ENCODE results near the gene PLOD2.
A peak's percentile ranks its signal among the peaks of the same experiment; 100 is the strongest.
"Not testable (repeated sequence)": the region's sequence is repeated elsewhere in the genome, so short reads cannot be mapped to it uniquely, and the experiment has no call there.

PLOD2 gene

DNA sequence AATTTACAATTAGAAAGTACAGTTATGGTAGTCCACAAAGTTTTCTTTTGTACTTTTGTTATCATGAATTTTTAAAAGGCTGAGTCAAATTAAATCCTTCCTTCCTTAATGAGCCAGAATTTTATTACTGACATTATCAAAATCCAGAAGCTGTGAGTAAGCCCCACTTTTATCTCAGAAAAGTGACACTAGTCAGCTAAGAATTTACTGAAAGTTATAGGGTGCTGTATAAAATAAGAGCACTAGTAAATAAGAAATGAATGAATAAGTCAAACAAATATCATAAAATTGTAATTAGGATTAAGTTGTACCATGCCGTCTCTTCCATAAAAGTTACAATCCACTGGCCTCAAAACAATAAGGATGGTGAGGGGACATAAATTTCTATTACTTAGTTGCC is 15.3 kb downstream of the PLOD2 start:
- FAIRE-seq (no peak), DNase-seq (ENCODE audit: insufficient read length, low spot score) (no peak)

DNA sequence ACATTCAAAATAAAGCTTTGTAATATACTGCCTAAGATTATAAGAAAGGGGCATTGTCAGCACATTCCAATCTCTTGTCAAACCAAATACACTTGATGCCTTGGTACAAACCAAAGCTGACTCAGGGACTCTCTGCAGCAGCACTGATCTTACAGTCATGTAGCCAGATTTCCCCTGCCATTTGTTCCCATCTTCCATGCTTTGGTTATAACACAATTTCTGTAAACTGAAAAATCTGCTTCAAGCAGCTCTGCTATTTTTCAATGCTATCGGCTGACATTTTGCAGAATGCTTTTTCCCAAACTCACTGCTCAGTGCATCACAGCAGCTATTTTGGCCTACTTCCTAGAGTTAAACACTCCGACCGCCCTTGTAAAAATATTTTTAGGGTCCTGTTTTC is 18.2 kb downstream of the PLOD2 start:
- FAIRE-seq = no peak
- DNase-seq (ENCODE audit: insufficient read length, low spot score) = no peak

DNA sequence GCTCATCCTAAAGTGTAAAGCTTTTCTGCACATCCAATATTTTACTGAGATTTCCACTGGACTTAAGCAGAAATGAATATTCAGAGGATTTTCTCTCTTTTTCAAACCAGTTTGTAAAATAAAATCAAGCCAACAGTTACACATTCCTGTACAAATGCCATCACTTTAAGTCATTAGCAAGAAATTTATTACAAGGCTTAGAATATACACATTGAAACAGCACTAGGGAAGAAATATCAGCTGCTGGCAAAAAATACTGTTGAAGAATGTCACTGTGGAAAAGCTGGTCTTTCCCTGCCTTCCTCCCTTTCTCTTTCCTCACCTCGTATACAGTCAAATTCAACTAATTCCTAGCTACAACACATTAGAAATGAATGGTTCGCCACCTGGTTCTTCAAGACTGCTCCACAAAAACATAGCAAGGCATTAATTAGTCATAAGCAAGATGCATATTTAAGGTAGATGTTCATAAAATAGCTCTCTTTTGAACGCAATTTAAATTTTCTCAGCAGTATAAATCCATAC is 21.3 kb downstream of the PLOD2 start:
- DNase-seq (ENCODE audit: insufficient read length, low spot score) = no peak
- no peak for FAIRE-seq

DNA sequence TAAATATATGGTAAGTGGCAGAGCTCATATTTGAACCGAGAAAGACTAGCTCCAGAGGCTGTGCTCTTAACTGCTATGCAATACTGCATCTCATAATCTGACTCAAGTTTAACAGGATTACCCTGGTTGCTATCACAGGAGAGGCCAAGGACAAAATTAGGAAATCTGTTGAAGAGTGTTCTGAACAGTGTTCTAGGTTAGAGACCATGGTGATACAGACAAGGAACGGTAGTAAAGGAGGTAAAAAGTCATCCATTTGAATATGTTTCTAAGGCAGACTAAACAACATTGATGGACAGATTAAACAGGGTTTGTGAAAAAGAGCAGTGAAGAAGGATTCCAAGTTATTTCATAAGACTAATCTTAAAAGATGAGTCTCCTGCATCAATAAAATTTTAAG is 22.1 kb downstream of the PLOD2 start:
- FAIRE-seq = no peak
- no peak for DNase-seq (ENCODE audit: insufficient read length, low spot score)

DNA sequence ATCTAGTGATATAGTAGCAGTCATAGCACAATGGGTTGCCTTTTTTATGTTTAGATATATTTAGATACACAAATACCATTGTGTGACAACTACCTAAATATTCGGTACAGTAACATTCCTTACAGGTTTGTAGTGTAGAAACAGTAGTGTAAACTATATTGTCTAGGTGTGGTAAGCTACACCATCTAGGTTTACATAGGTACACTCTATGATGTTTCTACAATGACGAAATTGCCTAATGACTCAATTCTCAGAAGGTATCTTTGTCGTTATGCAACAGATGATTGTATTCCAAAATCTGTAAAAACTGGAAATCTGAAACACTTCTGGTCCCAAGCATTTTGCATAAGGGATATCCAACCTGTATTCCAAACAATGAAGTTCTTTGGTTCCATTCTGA is 24.3 kb downstream of the PLOD2 start:
- DNase-seq (ENCODE audit: insufficient read length, low spot score) = no peak
- no peak for FAIRE-seq

DNA sequence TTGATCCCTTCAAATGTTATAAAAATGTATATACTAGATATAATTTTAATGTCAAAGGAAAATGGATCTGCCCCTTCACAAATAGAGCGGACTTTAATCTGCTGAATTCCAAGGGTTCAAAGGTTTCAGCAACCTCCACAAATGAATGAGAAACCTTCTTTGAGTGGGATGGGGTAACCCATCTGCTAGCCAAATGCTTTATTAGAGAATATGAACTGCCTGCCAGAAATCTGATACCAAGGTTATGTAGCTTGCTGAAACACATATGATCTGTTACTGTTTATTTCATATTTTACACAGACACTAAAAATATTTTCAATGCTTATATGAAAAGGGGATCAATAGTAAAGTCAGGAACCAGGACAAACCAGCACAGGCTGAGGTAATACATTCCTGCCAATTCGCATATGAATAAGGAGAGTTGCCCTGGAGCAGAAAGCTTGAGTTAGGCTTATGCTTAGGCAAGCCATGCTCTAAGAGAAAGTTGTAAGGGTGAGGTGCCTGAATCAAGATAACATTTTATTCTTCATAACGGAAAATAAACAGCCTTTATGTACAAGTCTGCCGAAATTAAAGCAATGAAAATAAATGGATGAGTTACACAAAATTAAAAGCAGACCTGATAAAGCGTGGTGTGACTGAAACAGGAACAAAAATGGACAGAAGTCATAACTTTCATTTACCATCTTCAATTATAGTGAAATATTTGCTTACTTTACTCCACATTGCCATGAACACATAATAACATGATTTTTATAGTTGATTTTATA is 26.5 kb downstream of the PLOD2 start:
- FAIRE-seq = peak; percentile 40
- DNase-seq (ENCODE audit: insufficient read length, low spot score) = no peak

DNA sequence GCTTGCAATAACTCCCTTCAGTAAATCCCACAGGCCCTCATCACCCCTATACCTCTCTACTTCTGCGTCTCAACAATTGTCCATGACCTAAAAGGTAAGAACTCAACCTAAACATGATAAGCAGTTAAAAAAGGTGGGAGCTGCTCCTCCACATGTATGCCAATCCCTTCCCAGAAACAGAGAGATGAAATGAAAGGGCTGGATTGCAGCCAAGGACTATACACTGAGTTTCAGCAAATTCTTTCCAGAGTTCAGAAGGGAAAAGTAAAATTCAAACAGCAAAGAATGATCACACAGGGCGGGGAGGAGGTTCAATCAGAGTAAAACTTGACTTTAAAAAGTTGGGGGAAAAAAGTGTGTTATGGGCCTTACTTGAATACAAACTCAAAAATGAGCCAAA is 27.5 kb downstream of the PLOD2 start:
- FAIRE-seq = no peak
- no peak for DNase-seq (ENCODE audit: insufficient read length, low spot score)

DNA sequence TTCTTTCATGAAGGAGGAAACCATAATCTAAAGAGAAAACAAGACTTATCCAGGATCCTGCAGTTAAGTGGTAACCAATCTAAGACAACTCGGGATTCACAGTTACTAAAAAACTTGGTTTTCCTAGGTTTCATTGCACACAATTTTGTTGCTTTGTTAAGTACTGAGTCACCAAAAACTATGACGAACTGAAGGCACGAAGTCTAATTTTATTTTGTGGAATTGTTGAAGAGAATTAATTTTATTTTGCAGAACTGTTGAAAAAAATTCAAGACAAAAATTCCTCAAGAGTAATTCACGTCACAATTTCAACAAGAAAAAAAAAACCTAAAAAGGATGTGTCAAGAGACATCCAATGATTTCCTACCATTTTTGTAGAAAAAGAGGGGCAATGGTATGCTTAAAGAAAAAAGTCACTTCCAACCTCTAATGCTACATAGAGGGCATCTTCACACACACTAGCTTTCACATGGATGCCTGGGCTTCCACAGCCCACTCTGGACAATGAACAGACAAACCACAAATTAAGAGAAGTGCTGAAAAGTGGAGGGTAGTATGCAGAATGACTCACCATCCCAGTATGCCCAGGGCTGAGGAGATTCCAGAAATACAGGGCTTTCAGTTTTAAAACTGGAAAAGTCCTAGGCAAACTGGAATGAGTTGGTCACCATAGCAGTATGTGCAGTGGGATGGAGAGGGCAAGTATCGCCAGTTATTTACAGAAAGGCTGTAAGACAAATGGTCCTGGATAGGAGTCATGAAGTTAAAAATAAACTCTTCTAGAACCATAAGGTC is 29.2 kb downstream of the PLOD2 start:
- peak; percentile 16 for FAIRE-seq
- DNase-seq (ENCODE audit: insufficient read length, low spot score) = peak; percentile 28

DNA sequence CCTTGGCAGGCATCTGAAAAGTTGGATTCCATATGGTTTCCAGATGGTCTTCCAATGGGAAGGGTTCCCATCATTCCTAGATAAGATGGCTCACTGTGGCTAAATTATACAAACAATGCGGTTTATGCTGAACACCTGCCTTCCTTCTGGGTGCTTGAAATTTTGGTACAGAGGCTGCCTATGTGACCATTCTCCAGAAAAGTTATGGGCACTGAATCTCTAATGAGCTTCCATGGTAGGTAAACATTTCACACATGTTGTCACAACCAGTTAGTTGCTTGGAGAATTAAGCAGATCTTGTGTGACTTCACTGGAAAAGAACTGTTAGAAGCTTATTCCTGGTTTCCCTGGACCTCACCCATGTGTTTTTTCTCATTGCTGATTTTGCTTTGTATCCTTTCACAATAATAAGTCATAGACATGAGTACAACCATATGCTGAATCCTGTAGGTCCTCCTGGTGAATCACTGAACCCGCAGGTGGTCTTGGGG is 30.1 kb downstream of the PLOD2 start:
- FAIRE-seq (peak; percentile 9), DNase-seq (ENCODE audit: insufficient read length, low spot score) (no peak)

DNA sequence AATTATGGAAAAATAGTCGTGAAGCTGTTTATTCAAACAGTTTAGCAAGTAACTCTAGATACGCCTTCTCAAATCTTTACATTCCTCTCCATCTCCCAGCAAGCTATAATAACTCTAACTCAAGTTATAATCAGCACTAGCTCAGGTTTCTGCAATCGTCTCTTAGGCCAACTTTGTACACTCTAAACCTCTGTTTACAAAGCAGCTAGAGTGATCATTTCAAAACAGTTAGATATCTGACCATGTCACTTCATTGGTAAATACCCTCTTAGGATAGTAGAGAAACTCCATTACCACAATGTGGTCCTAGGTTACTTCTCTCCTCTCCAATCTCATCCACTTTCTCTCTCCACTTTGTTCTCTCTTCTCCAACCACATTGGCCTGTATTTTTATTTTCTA is 31.2 kb downstream of the PLOD2 start:
- no peak for DNase-seq (ENCODE audit: insufficient read length, low spot score)
- FAIRE-seq = no peak

DNA sequence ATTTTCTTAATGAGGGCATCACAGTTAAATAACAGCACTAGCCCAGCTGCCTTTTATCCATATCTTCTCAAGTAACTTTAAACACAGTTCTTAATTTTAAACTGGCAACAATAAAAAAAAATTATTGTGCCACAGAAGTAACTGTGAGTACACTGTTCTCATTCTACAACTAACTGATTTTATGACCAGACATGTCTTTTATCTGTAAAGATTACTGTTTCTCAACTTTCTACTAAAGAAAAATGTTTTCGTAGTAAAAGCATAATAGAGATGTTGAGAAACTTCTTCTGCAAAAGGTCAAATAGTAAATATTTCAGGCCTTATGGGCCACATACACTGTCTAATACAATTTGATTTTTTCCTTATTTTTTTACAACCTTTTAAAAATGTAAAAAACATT is 32.0 kb downstream of the PLOD2 start:
- no peak for FAIRE-seq
- DNase-seq (ENCODE audit: insufficient read length, low spot score) = no peak

DNA sequence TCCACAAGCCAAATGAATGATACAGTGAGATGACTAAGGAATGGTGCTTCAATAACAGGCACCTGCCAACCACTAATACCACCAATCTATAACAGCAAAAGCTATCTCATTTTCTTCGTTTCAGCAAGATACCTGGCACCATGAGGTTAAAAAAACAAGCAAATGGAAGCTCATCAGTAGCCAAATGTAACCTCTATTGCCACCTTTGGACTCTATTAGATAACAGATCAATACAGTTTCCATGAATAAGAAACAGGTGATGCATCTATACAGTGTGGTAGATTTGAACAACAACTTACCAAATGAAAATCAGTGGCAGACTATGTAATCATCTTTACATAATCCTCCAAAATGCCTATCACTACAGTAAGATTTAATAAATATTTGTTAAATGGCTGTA is 32.8 kb downstream of the PLOD2 start:
- no peak for FAIRE-seq
- no peak for DNase-seq (ENCODE audit: insufficient read length, low spot score)

DNA sequence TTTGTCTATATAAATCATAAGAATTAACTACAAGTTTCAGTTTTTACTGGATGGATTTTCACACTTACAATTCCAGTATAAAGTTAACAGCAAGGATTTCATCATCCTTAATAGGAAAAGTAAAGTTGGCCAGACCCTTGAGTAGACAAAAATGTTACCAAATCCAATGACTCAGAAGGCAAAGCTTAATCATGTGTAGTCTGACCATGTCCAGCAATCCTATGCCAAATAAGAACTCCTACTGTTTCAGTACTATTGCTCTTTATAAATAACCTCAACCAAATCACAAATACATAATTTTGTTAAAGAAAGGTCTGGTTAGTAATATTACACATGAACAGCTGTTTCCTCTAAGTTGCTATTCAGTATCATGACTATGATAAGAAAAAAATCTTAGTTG is 35.0 kb downstream of the PLOD2 start:
- peak; percentile 54 for DNase-seq (ENCODE audit: insufficient read length, low spot score)
- FAIRE-seq = no peak

DNA sequence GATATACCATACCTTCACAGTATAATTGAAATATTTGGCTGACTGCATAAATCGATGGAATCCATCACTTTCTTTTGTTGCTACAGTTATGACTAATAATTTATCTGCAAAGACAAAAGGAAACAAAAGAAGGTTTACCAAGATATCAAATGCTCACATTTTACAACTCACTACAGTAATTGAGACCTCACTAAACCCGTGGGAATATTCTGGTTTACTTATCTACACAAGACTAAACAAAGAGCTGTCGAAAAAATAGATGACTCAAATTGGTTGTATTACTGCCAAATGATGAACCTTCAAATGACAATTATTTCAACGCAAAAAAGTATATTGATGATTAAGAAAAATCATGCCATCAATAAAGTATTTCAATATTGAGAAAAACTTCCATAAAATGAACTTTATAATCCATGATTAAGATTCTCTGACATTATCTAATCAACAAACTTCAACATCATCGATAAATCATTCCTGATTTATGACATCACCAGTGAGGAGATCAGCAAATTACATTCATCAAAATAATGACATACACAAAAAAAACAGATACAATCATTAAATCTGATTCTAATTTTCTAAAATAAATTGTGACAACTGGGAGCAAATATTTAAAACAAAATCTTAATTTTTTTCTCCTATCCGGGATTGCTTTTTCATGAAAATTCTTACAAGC is 36.7 kb downstream of the PLOD2 start:
- no peak for FAIRE-seq
- no peak for DNase-seq (ENCODE audit: insufficient read length, low spot score)

DNA sequence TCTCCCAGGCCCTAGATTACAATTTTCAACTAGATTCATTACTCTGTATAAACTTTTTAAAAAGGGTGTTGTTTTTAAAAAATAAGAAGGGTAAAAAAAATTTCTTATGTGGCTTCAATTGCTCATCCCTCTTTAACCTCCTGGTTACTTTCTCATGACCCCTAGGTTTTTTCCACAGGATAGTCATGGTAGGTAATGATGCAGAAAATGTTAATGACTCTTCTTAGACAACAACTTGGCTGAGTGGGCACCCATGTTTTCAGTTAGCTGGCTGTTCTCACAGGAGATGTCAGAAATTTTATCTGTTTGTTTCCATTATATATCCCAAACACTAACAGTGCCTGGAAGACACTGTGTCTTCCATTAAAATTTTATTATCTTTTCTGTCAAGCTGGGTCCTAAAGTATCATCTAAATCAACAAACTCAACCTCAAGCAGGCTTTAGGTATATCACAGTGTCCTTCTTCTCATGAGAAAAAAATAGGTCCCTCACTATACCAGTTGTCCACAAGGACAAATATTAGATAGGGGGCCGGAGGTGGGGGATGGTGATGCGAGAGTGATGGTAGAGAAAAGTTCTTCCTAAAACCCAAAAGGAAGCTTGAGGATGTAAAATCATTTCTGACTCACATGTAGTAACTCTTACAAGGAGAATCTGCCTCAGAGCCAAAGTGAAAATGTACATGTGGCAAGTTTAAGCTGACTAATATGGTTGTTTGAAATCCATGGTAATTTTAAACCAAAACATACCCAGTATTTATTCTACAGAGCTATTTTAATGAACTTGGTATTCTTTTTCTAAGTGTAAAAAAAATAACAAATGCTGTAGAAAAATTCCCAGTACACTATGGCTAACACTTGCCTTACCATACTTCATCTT is 43.3 kb downstream of the PLOD2 start:
- DNase-seq (ENCODE audit: insufficient read length, low spot score) = no peak
- FAIRE-seq = no peak

DNA sequence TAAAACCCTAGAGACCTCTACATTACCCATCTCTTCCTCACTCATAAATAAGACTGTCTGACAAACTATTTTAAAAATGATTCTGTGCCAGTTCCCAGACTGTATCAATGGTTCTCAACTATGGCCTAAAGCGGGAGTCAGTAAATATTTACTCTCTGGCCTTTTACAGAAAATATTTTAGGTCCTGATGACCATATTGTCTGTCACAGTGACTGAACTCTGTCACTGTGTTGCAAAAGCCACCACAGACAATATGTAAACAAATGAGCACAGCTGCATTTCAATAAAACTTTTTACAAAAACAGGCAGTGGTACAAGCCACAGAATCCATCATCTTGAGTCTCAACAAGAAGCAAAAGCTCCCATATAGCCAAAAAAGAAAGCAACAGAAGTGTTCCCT is 45.4 kb downstream of the PLOD2 start:
- DNase-seq (ENCODE audit: insufficient read length, low spot score) = no peak
- no peak for FAIRE-seq

DNA sequence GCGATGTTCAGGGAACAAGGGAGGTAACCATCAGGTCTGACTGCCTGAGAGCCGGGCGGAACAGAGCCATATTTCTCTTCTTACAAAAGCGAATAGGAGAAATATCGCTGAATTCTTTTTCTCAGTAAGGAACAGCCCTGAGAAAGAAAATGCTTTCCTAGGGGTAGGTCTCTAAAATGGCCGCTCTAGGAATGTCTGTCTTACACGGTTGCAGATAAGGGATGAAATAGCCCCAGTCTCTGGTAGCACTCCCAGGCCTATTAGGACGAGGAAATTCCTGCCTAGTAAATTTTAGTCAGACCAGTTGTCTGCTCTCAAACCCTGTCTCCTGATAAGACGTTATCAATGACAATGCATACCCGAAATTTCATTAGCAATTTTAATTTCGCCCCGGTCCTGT is 47.2 kb downstream of the PLOD2 start:
- not testable (repeated sequence) for DNase-seq (ENCODE audit: insufficient read length, low spot score); FAIRE-seq

DNA sequence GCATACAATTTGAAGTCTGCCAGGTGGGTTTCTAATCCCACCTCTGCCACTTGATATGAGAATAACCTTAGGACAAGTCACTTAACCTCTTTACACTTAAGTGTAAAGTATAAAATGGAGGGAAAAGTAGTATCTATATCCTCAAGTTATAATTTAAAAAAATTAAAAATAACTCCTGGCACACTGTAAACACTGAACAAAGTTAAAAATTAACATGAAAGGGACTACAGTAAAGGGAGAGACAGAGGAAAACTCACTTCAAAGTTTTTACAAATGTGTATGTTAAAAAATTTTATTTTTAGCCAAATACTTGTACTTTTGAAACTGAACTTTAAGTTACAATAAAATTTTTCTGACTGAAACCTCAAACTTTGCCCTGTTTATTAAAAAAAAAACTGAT is 49.6 kb downstream of the PLOD2 start:
- FAIRE-seq (no peak), DNase-seq (ENCODE audit: insufficient read length, low spot score) (no peak)

DNA sequence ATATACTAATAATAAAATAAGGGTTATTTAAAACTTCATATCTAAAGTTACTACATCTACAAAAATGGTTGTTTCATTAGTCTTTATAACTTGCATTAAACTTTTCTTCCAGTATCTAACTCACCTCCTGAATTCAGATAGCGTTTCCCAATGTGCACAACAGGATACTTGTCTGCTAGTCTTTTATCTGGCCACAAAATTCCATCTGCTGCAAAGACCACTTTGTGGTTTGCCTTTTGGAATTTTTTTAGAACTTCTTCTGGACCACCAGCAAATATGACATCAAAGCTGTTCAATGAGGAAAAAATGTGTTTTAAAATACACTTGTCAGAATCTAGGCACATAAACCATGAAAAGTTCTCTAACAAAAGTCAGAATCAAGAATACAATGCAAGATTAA is 50.8 kb downstream of the PLOD2 start:
- DNase-seq (ENCODE audit: insufficient read length, low spot score) (no peak), FAIRE-seq (no peak)

DNA sequence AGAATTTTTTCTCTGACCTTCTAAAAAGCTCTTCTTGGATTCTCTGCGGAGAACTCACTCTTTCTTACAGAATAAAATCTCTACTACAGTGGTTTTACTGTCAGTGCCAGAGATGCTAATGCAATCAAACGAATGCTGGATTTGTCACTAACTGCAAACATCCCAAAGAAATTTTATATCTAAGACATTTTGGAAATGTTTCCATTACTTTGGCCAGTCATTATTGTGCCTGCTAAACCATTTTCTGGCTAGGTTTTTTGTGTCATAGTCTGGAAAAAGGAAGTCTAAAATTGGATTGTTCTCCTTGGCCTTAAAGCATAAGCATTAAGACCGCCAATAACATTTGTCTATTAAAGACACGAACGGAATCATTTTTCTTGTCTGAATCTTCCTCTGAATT is 54.0 kb downstream of the PLOD2 start:
- no peak for DNase-seq (ENCODE audit: insufficient read length, low spot score)
- FAIRE-seq = no peak

Measured in HTR-8/SVneo (cell line).